SK-N-SH treated with all-trans-retinoic acid at 6 μM for 48 hours (cell line): ENCODE measurements around the gene ZBED5.
A peak's percentile ranks its signal among the peaks of the same experiment; 100 is the strongest.

Experiments
- ATAC-seq: fragments of 200-7000 bp; cut with Tn5 transposase; 3 replicates; pipeline ENCODE4 v1.9.1; 2020; ENCODE audit warnings: mild to moderate bottlenecking, moderate library complexity
- ARNTL ChIP-seq: fragments of 450-650 bp; formaldehyde crosslinking; IDR thresholded peaks from 2 replicates; pipeline ENCODE4 v1.5.0; 2020; ENCODE audit warnings: low read depth, mild to moderate bottlenecking, moderate library complexity, borderline replicate concordance
- BACH2 ChIP-seq: fragments of 250-450 bp; sonication (Bioruptor Pico); IDR thresholded peaks from 2 replicates; pipeline ENCODE4 v1.9.0; 2021; ENCODE audit warnings: mild to moderate bottlenecking, borderline replicate concordance
- CSDC2 ChIP-seq: fragments of 250-450 bp; sonication (Bioruptor Pico); IDR thresholded peaks from 2 replicates; pipeline ENCODE4 v1.5.0; 2020; ENCODE audit warnings: mild to moderate bottlenecking, moderate library complexity
- ESRRG ChIP-seq: fragments of 250-450 bp; sonication (Bioruptor Pico); IDR thresholded peaks from 2 replicates; pipeline ENCODE4 v1.6.1; 2021; ENCODE audit warnings: mild to moderate bottlenecking
- ISL1 ChIP-seq: fragments of 250-450 bp; sonication (Bioruptor Pico); IDR thresholded peaks from 2 replicates; pipeline ENCODE4 v2.1.2; 2022; ENCODE audit warnings: mild to moderate bottlenecking, moderate library complexity
- OSR1 ChIP-seq: fragments of 250-450 bp; sonication (Bioruptor Pico); IDR thresholded peaks from 2 replicates; pipeline ENCODE4 v1.8.0; 2022; ENCODE audit warnings: moderate library complexity, mild to moderate bottlenecking, inconsistent platforms
- PPARA ChIP-seq: fragments of 250-450 bp; sonication (Bioruptor Pico); IDR thresholded peaks from 2 replicates; pipeline ENCODE4 v1.5.0; 2020; ENCODE audit warnings: mild to moderate bottlenecking, borderline replicate concordance
- RARB ChIP-seq: fragments of 250-450 bp; sonication (Bioruptor Pico); IDR thresholded peaks from 2 replicates; pipeline ENCODE4 v1.8.0; 2021; ENCODE audit warnings: mild to moderate bottlenecking, moderate library complexity
- SNAI2 ChIP-seq: fragments of 250-450 bp; sonication (Bioruptor Pico); IDR thresholded peaks from 2 replicates; pipeline ENCODE4 v1.5.0; 2020; ENCODE audit warnings: mild to moderate bottlenecking, moderate library complexity
- TCF4 ChIP-seq: fragments of 250-450 bp; sonication (Bioruptor Pico); IDR thresholded peaks from 2 replicates; pipeline ENCODE4 v1.8.0; 2021; ENCODE audit warnings: mild to moderate bottlenecking, moderate library complexity, borderline replicate concordance
- TOX ChIP-seq: fragments of 250-450 bp; sonication (Bioruptor Pico); IDR thresholded peaks from 2 replicates; pipeline ENCODE4 v1.8.0; 2021; ENCODE audit warnings: mild to moderate bottlenecking, moderate library complexity, borderline replicate concordance
- ZC3H10 ChIP-seq: fragments of 250-450 bp; sonication (Bioruptor Pico); IDR thresholded peaks from 2 replicates; pipeline ENCODE4 v1.5.1; 2021; ENCODE audit warnings: mild to moderate bottlenecking, moderate library complexity
- ZFP30 ChIP-seq: fragments of 450-650 bp; formaldehyde crosslinking; IDR thresholded peaks from 2 replicates; pipeline ENCODE4 v1.5.0; 2022; ENCODE audit warnings: mild to moderate bottlenecking, moderate library complexity
- ZNF565 ChIP-seq: fragments of 450-650 bp; formaldehyde crosslinking; conservative IDR thresholded peaks from 2 replicates; pipeline ENCODE4 v1.5.0; 2020; ENCODE audit warnings: low read depth, mild to moderate bottlenecking, moderate library complexity
- ZNF8 ChIP-seq: fragments of 450-650 bp; formaldehyde crosslinking; IDR thresholded peaks from 2 replicates; pipeline ENCODE4 v1.5.0; 2020; ENCODE audit warnings: mild to moderate bottlenecking, moderate library complexity
- TF ChIP-seq, protein P1 (sequence below): fragments of 250-450 bp; sonication (Bioruptor Pico); IDR thresholded peaks from 2 replicates; pipeline ENCODE4 v1.5.1; 2021; ENCODE audit warnings: mild to moderate bottlenecking, moderate library complexity
- TF ChIP-seq, protein P2 (sequence below): fragments of 250-450 bp; sonication (Bioruptor Pico); IDR thresholded peaks from 2 replicates; pipeline ENCODE4 v1.8.0; 2021; ENCODE audit warnings: low read depth, mild to moderate bottlenecking, moderate library complexity, borderline replicate concordance
- TF ChIP-seq, protein P3 (sequence below): fragments of 250-450 bp; sonication (Bioruptor Pico); IDR thresholded peaks from 2 replicates; pipeline ENCODE4 v1.5.1; 2020; ENCODE audit warnings: low read depth, mild to moderate bottlenecking, moderate library complexity
- TF ChIP-seq, protein P4 (sequence below): fragments of 250-450 bp; sonication (Bioruptor Pico); IDR thresholded peaks from 2 replicates; pipeline ENCODE4 v1.5.0; 2020; ENCODE audit warnings: mild to moderate bottlenecking, moderate library complexity

Gene ZBED5

DNA sequence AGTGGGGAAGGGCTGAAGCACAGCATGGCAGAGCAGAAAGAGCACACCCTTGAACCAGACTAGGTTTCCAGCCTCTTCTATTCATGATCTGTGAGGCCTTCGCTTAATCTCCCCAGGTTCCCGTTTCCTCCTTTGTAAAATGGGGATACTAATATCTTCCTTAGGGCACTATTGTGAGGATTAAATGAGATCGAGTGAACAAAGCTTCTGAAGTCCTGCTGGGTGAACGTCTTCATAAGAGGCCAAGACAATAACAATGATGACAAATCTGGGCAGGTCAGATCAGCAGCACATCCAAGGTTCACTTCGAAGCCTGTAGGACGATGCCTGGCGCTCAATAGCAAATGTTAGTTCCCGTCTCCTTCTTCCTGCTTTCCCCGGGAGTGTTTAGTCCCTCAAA is 38.6 kb upstream of the ZBED5 start (continued):
- TF ChIP-seq, protein P1, sequence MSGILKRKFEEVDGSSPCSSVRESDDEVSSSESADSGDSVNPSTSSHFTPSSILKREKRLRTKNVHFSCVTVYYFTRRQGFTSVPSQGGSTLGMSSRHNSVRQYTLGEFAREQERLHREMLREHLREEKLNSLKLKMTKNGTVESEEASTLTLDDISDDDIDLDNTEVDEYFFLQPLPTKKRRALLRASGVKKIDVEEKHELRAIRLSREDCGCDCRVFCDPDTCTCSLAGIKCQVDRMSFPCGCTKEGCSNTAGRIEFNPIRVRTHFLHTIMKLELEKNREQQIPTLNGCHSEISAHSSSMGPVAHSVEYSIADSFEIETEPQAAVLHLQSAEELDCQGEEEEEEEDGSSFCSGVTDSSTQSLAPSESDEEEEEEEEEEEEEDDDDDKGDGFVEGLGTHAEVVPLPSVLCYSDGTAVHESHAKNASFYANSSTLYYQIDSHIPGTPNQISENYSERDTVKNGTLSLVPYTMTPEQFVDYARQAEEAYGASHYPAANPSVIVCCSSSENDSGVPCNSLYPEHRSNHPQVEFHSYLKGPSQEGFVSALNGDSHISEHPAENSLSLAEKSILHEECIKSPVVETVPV (CRISPR knock-in tag): no peak
- TF ChIP-seq, all 23 proteins: peak for 0

DNA sequence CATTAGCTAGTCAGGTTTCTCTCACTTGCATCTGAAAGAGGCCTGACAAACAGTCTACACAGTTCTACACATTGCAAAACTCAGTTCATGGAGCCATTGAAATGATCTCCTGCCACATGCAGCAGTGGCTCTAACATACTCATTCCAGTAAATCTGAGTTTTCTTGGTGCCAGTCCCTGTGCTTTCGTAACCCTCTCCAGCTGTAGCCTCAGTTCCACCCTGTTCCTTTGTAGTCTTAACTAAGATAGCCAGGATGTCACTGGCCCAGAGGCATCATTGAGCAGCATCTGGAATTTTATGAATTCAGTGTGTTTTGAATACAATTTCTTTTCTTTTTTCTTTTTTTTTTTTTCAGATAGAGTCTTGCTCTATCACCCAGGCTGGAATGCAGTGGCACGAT is 37.4 kb upstream of the ZBED5 start:
- no peak for ATAC-seq

DNA sequence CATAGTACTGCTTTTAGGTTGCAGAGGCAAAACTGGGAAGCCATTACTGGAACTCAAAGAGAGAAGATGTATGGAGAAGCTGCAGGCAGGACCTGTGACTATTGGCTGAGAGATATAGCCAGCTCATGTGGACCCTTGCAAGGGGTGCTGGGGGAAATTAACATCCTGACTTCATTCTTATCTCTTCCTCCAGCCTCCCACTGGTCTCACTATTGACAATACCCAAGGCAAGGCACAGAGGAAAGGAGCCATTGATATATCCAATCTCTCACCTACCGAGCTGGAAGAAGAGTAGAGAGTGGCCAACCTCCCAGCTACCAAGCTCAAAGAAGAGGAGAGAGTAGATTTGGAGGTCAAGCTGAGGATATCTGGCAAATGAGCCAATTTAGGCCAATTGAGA is 36.8 kb upstream of the ZBED5 start:
- TF ChIP-seq ZNF8 (CRISPR knock-in tag) (no peak), ZNF565 (CRISPR knock-in tag) (no peak)
- ATAC-seq: no peak

More for the DNA sequence above, 37.4 kb upstream of the ZBED5 start:
- TF ChIP-seq, protein P2, sequence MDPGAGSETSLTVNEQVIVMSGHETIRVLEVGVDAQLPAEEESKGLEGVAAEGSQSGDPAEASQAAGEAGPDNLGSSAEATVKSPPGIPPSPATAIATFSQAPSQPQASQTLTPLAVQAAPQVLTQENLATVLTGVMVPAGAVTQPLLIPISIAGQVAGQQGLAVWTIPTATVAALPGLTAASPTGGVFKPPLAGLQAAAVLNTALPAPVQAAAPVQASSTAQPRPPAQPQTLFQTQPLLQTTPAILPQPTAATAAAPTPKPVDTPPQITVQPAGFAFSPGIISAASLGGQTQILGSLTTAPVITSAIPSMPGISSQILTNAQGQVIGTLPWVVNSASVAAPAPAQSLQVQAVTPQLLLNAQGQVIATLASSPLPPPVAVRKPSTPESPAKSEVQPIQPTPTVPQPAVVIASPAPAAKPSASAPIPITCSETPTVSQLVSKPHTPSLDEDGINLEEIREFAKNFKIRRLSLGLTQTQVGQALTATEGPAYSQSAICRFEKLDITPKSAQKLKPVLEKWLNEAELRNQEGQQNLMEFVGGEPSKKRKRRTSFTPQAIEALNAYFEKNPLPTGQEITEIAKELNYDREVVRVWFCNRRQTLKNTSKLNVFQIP (CRISPR knock-in tag): no peak
- no peak for TF ChIP-seq TCF4 (CRISPR knock-in tag)
- no peak for TF ChIP-seq PPARA (CRISPR knock-in tag)
- TF ChIP-seq ZNF8 (CRISPR knock-in tag): no peak
- no peak for TF ChIP-seq CSDC2 (CRISPR knock-in tag)
- TF ChIP-seq SNAI2 (CRISPR knock-in tag): no peak
- TF ChIP-seq, protein P3, sequence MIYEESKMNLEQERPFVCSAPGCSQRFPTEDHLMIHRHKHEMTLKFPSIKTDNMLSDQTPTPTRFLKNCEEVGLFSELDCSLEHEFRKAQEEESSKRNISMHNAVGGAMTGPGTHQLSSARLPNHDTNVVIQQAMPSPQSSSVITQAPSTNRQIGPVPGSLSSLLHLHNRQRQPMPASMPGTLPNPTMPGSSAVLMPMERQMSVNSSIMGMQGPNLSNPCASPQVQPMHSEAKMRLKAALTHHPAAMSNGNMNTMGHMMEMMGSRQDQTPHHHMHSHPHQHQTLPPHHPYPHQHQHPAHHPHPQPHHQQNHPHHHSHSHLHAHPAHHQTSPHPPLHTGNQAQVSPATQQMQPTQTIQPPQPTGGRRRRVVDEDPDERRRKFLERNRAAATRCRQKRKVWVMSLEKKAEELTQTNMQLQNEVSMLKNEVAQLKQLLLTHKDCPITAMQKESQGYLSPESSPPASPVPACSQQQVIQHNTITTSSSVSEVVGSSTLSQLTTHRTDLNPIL (CRISPR knock-in tag): no peak
- TF ChIP-seq, protein P4, sequence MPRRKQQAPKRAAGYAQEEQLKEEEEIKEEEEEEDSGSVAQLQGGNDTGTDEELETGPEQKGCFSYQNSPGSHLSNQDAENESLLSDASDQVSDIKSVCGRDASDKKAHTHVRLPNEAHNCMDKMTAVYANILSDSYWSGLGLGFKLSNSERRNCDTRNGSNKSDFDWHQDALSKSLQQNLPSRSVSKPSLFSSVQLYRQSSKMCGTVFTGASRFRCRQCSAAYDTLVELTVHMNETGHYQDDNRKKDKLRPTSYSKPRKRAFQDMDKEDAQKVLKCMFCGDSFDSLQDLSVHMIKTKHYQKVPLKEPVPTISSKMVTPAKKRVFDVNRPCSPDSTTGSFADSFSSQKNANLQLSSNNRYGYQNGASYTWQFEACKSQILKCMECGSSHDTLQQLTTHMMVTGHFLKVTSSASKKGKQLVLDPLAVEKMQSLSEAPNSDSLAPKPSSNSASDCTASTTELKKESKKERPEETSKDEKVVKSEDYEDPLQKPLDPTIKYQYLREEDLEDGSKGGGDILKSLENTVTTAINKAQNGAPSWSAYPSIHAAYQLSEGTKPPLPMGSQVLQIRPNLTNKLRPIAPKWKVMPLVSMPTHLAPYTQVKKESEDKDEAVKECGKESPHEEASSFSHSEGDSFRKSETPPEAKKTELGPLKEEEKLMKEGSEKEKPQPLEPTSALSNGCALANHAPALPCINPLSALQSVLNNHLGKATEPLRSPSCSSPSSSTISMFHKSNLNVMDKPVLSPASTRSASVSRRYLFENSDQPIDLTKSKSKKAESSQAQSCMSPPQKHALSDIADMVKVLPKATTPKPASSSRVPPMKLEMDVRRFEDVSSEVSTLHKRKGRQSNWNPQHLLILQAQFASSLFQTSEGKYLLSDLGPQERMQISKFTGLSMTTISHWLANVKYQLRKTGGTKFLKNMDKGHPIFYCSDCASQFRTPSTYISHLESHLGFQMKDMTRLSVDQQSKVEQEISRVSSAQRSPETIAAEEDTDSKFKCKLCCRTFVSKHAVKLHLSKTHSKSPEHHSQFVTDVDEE (CRISPR knock-in tag): no peak
- no peak for TF ChIP-seq TOX (CRISPR knock-in tag)
- no peak for TF ChIP-seq ARNTL (CRISPR knock-in tag)
- TF ChIP-seq, protein P1 (CRISPR knock-in tag): no peak
- no peak for TF ChIP-seq ZFP30 (CRISPR knock-in tag)
- TF ChIP-seq ESRRG (CRISPR knock-in tag): no peak
- no peak for TF ChIP-seq RARB (CRISPR knock-in tag)
- TF ChIP-seq ZC3H10: no peak

DNA sequence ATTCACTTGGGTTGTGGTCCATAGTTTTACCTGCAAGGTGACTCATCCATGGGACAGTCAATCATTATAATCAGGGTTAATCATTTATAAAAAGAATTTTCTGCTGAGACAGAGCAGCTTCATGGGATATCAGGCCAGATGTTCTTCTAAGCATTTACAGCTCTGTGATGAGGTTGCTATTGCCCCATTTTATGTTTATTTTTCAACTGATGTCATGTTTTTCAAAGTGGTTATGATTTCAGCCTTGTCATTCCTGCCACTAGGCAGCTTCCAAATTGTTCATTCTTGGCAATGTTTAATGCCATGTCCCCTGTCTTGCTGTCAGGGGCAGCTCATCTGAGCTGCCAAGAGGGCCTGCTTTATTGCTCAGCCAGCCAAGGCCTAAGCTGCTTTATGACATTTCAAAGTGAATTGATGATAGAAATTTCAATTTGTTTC is 35.9 kb upstream of the ZBED5 start:
- TF ChIP-seq PPARA (CRISPR knock-in tag): no peak
- no peak for TF ChIP-seq OSR1 (CRISPR knock-in tag)
- TF ChIP-seq ISL1 (CRISPR knock-in tag): peak; percentile 40
- TF ChIP-seq BACH2 (CRISPR knock-in tag): no peak
- TF ChIP-seq TOX (CRISPR knock-in tag): no peak
- TF ChIP-seq ZNF565 (CRISPR knock-in tag): no peak
- ATAC-seq: no peak; the same call in 2 of the 3 replicates
